WI38 (cell line): ENCODE data around the gene GAREM1.

ENCODE experiments used
- H3K4me3 ChIP-seq: 2 replicates; pipeline ENCODE4 v1.5.1; 2011; ENCODE audit warnings: low read depth, mild to moderate bottlenecking, control low read depth, low read length
- CTCF ChIP-seq: IDR thresholded peaks from 2 replicates; pipeline ENCODE4 v1.5.1; 2012; ENCODE audit warnings: low read depth, mild to moderate bottlenecking, control low read depth, low read length

Gene GAREM1

GRCh38 chr18:32262092-32262491, 208.6 kb downstream of the GAREM1 start:
- no peak overlapping the region for H3K4me3 ChIP-seq
- no peak for TF ChIP-seq CTCF

- no peak for TF ChIP-seq CTCF
- no peak overlapping the region for H3K4me3 ChIP-seq
Measured at GRCh38 chr18:32261003-32261402, 209.7 kb downstream of the GAREM1 start.

GRCh38 chr18:32259553-32259952, 211.1 kb downstream of the GAREM1 start:
- H3K4me3 ChIP-seq, result no peak overlapping the region
- TF ChIP-seq CTCF, result no peak

GRCh38 chr18:32258558-32259204, 212.0 kb downstream of the GAREM1 start:
- no peak for TF ChIP-seq CTCF
- no peak overlapping the region for H3K4me3 ChIP-seq

- no peak overlapping the region for H3K4me3 ChIP-seq
- TF ChIP-seq CTCF, result no peak
Measured at GRCh38 chr18:32258148-32258547, 212.5 kb downstream of the GAREM1 start.

- no peak for TF ChIP-seq CTCF
- no peak overlapping the region for H3K4me3 ChIP-seq
Measured at GRCh38 chr18:32257084-32257785, 213.4 kb downstream of the GAREM1 start.

GRCh38 chr18:32255570-32255969, 215.1 kb downstream of the GAREM1 start:
- no peak for TF ChIP-seq CTCF
- no peak overlapping the region for H3K4me3 ChIP-seq
